Endometrial microvascular endothelial cells (primary cell): ENCODE data around the gene PERM1. TPM values are rescaled to one million over a fixed set of nuclear protein-coding genes. Genes with fewer than 3 reads are reported as not detected.
"Not testable (repeated sequence)": the region's sequence is repeated elsewhere in the genome, so short reads cannot be mapped to it uniquely, and the experiment has no call there.

ENCODE experiments used
- in situ Hi-C: cut with HindIII; loops from 2 replicates; pipeline ENCODE4 v1.10.0; 2017; ENCODE audit warnings: low sequenced_read_pairs, low pct_unique_long_range_greater_than_20kb; ENCODE audit errors: inconsistent ontology term
- total RNA-seq: library from RNA; depleted of rRNA; stranded (reverse); fragments of >200 nt; gene quantifications from one replicate; pipeline ENCODE4 v1.2.3, GENCODE V29; 2015; ENCODE audit errors: inconsistent ontology term

Gene PERM1
- not detected for total RNA-seq

GRCh38 chr1:981955-982558, at the start of gene PERM1:
TSS of gene PERM1 (minus strand) at chr1:982093. CDS start at chr1:981029, 1,064 bp downstream.
- in situ Hi-C loops: no loop called here

GRCh38 chr1:1030867-1031658, 49.2 kb upstream of the PERM1 start:
- in situ Hi-C loops: not testable (repeated sequence)

GRCh38 chr1:1027791-1028190, 45.9 kb upstream of the PERM1 start:
- in situ Hi-C loops: no loop called here

GRCh38 chr1:1026599-1027413, 44.9 kb upstream of the PERM1 start:
- in situ Hi-C loops: no loop called here

- in situ Hi-C loops: no loop called here
Observed at GRCh38 chr1:1025730-1026129, 43.8 kb upstream of the PERM1 start.

- in situ Hi-C loops: no loop called here
Observed at GRCh38 chr1:1024771-1025699, 43.1 kb upstream of the PERM1 start.

GRCh38 chr1:1024149-1024770, 42.4 kb upstream of the PERM1 start:
- in situ Hi-C loops: no loop called here

- in situ Hi-C loops: no loop called here
Observed at GRCh38 chr1:1023700-1024099, 41.8 kb upstream of the PERM1 start.

GRCh38 chr1:1022302-1023009, 40.6 kb upstream of the PERM1 start:
- in situ Hi-C loops: no loop called here

- in situ Hi-C loops: no loop called here
Observed at GRCh38 chr1:1021920-1022259, 40.0 kb upstream of the PERM1 start.

- in situ Hi-C loops: no loop called here
Observed at GRCh38 chr1:1021010-1021919, 39.4 kb upstream of the PERM1 start.

- in situ Hi-C loops: no loop called here
Observed at GRCh38 chr1:1020415-1021009, 38.6 kb upstream of the PERM1 start.

GRCh38 chr1:1020000-1020404, 38.1 kb upstream of the PERM1 start, which contains the start of gene AGRN:
TSS of gene AGRN (plus strand) at chr1:1020120. CDS start at chr1:1020173, 53 bp downstream.
- in situ Hi-C loops: no loop called here

GRCh38 chr1:1019122-1019999, 37.5 kb upstream of the PERM1 start:
- in situ Hi-C loops: no loop called here

GRCh38 chr1:1018321-1018685, 36.4 kb upstream of the PERM1 start:
- in situ Hi-C loops: not testable (repeated sequence)
